ENCODE data around the gene INPP4B.
"Not testable (repeated sequence)": the region's sequence is repeated elsewhere in the genome, so short reads cannot be mapped to it uniquely, and the experiment has no call there.

INPP4B gene

GRCh38 chr4:142530728-142531127 is 315.4 kb downstream of the INPP4B start:
- no peak for DNase-seq

- DNase-seq = no peak
Measured at GRCh38 chr4:142528433-142528832, 317.7 kb downstream of the INPP4B start.

GRCh38 chr4:142523111-142523510 is 323.0 kb downstream of the INPP4B start:
- DNase-seq = no peak

- no peak for DNase-seq
Measured at GRCh38 chr4:142519342-142519741, 326.8 kb downstream of the INPP4B start.

- no peak for DNase-seq
Measured at GRCh38 chr4:142516686-142517526, 329.2 kb downstream of the INPP4B start.

- DNase-seq = no peak
Measured at GRCh38 chr4:142512161-142512560, 333.9 kb downstream of the INPP4B start.

- DNase-seq = no peak
Measured at GRCh38 chr4:142509881-142510280, 336.2 kb downstream of the INPP4B start.

GRCh38 chr4:142509381-142509780 is 336.7 kb downstream of the INPP4B start:
- not testable (repeated sequence) for DNase-seq

GRCh38 chr4:142500966-142501365 is 345.1 kb downstream of the INPP4B start:
- no peak for DNase-seq

GRCh38 chr4:142497606-142498005 is 348.5 kb downstream of the INPP4B start:
- no peak for DNase-seq

GRCh38 chr4:142493255-142494110 is 352.6 kb downstream of the INPP4B start:
- no peak for DNase-seq

- DNase-seq = peak; percentile 16
Measured at GRCh38 chr4:142485452-142485851, 360.6 kb downstream of the INPP4B start.

GRCh38 chr4:142480244-142480643 is 365.9 kb downstream of the INPP4B start:
- DNase-seq = no peak

GRCh38 chr4:142475663-142476062 is 370.4 kb downstream of the INPP4B start:
- no peak for DNase-seq

GRCh38 chr4:142474398-142475087 is 371.6 kb downstream of the INPP4B start:
- DNase-seq = no peak

GRCh38 chr4:142473960-142474338 is 372.2 kb downstream of the INPP4B start:
- no peak for DNase-seq

- DNase-seq = no peak
Measured at GRCh38 chr4:142473218-142473959, 372.7 kb downstream of the INPP4B start.

- no peak for DNase-seq
Measured at GRCh38 chr4:142467088-142467487, 379.0 kb downstream of the INPP4B start.

- DNase-seq = no peak
Measured at GRCh38 chr4:142465526-142465925, 380.6 kb downstream of the INPP4B start.

- no peak for DNase-seq
Measured at GRCh38 chr4:142463206-142463605, 382.9 kb downstream of the INPP4B start.

GRCh38 chr4:142452161-142452855 is 393.8 kb downstream of the INPP4B start:
- DNase-seq = no peak

GRCh38 chr4:142449771-142450373 is 396.2 kb downstream of the INPP4B start:
- no peak for DNase-seq

All from SIG-M5 (cell line).